ENCODE data around the gene PLXNA1.

The PLXNA1 gene

DNA sequence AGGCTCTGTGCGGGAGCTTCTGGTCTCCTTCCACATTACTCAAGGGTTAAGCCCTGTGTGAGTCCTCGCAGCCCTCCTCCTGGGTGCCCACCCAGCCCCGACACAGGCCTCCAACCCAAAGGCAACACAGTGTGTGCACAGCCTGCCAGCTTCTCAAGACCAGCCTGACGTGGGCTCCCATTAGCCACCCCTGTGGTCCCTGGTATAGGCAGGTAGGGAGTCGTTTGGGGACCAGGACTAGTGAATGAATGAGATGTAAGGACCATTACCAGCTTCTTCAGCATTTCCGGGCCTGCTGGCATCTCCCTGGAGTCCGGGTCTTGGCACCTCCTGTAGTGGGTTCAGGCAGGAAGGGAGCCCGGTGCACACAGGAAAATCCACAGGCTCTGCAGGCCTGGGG is 20.2 kb upstream of the PLXNA1 start:
- no peak overlapping the region for H3K27ac ChIP-seq
- TF ChIP-seq, protein P1, sequence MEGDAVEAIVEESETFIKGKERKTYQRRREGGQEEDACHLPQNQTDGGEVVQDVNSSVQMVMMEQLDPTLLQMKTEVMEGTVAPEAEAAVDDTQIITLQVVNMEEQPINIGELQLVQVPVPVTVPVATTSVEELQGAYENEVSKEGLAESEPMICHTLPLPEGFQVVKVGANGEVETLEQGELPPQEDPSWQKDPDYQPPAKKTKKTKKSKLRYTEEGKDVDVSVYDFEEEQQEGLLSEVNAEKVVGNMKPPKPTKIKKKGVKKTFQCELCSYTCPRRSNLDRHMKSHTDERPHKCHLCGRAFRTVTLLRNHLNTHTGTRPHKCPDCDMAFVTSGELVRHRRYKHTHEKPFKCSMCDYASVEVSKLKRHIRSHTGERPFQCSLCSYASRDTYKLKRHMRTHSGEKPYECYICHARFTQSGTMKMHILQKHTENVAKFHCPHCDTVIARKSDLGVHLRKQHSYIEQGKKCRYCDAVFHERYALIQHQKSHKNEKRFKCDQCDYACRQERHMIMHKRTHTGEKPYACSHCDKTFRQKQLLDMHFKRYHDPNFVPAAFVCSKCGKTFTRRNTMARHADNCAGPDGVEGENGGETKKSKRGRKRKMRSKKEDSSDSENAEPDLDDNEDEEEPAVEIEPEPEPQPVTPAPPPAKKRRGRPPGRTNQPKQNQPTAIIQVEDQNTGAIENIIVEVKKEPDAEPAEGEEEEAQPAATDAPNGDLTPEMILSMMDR (IDR thresholded peaks at IDR 0.05) = no peak
- no peak for TF ChIP-seq ZFX (IDR thresholded peaks at IDR 0.05; ENCODE audit: borderline replicate concordance)

DNA sequence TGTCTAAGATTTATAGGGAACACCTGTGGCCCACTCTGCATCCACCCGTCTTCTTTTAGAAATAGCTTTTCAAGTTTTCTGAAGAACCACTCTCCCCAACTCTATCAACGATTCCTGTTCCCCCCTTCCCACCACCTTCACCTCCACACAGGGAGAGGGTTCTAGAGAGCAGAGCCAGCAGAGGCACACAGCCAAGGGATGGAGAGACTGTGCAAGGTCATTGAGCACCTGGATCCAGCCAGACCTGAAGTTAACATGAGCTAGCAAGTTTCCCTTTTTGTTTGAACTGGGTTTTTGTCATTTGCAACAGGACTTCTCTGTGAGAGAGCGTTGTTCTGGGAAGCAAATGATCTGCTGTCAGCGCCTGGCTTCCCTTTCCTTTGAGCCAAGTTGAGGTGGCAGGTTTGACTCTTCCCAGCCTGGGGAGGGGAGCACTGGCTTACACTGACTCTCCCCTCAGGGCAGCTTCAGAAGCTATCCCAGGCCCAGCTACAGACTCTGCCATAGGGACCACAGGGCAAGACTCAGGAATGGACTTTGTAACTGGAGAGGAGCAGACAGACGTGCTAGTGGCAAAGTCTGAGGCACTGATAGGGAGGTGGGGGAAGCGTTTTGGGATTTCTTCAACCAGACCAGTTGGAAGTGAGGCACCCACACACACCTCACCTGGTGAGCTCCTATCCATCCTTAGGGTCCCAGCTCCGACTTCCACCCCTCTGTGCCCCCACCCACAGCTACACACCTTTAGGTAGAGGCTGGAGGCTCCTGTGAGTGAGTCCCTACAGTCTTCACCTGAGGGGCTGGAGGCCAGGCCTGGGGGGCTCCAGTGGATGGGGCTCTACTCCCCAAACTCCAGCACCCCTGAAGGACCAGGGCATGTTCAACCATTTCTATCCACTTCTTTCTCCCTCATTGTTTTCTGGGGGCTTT is 19.4 kb upstream of the PLXNA1 start:
- TF ChIP-seq, protein P1 (IDR thresholded peaks at IDR 0.05) = no peak
- TF ChIP-seq ZFX (IDR thresholded peaks at IDR 0.05; ENCODE audit: borderline replicate concordance) = no peak
- H3K27ac ChIP-seq = no peak overlapping the region

DNA sequence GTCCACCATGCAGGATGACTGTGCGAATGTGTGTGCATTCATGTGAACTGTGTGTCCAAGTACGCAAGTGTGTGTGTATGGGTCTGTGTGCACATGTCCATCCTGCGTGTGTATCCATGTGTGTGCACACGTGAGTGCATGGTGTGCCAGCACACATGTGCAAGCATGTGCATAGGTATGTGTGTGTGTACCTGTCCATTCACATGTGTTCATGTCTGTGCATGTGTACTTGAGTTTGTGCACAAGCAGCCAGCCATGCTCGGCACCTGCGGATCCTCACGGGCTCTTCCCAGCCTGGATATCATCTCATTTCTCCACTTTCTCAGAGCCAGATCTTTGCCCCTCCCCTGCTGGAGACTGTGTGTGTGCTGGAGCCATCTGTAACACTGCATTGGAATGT is 18.7 kb upstream of the PLXNA1 start:
- TF ChIP-seq, protein P1 (IDR thresholded peaks at IDR 0.05) = no peak
- TF ChIP-seq ZFX (IDR thresholded peaks at IDR 0.05; ENCODE audit: borderline replicate concordance) = no peak

DNA sequence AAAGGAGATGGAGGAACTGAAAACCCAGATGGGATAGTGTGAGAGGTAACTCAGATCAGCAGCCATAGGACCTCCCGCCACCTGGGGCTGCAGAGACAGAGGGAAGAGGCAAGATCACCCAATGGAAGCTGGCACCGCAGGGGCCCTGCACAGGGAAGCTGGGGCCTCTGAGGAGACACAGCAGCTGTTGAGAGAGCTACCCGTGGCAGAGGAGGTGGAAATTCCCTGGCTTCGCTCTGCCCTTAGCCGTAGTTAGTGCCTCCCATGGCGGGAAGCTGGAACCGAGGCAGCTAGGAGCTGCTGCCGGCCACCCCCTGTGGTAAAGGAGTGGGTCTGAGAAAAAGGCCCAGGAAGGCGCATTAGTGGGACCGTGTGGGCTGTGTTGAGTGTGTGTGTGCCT is 18.0 kb upstream of the PLXNA1 start:
- H3K27ac ChIP-seq = no peak overlapping the region
- no peak for TF ChIP-seq ZFX (IDR thresholded peaks at IDR 0.05; ENCODE audit: borderline replicate concordance)
- TF ChIP-seq, protein P1 (IDR thresholded peaks at IDR 0.05) = no peak

More for the DNA sequence above, 18.7 kb upstream of the PLXNA1 start:
- no peak overlapping the region for H3K27ac ChIP-seq

DNA sequence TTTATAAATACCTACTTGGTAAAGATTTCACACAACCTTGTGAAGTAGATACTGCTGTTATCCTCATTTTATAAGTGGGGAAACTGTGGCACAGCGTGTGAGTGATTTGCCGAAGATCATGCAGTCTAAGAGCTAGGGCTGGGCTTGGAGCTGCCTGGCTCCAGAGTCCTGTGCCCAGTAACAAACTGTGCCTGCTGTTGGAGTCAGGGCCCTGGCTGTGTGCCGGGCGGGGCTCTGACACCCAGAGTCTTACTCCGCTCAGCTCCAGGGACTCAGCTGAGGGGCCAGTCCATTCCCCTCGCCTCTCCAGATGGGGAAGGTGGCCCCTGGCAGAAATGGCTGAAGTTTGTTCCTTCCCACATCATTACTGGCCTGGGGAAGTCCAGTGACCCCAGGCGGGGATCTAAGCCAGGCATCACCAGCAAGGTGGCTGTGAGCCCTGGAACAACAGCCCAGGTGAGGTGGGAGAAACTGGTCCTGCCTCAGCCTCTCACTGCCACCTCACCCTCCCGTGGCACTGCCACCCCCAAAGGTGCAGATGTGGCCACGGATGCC is 17.3 kb upstream of the PLXNA1 start:
- TF ChIP-seq, protein P1 (IDR thresholded peaks at IDR 0.05) = no peak
- no peak for TF ChIP-seq ZFX (IDR thresholded peaks at IDR 0.05; ENCODE audit: borderline replicate concordance)
- no peak overlapping the region for H3K27ac ChIP-seq

DNA sequence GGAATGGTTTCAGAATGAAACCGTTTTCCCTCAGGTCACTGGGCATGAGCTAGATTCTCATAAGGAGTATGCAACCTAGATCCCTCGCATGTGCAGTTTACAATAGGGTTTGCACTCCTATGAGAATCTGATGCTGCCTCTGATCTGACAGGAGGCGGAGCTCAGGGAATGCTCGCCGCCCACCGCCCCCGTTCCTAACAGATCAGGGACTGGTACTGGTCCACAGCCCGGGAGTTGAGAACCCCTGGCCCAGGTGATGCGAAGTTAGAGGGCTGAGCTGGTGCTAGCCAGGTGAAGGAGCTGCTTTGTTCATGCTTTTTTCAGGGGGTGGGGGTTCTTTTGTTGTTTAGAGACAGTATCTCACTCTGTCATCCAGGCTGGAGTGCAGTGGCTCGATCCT is 15.5 kb upstream of the PLXNA1 start:
- no peak for TF ChIP-seq ZFX (IDR thresholded peaks at IDR 0.05; ENCODE audit: borderline replicate concordance)
- TF ChIP-seq, protein P1 (IDR thresholded peaks at IDR 0.05) = no peak
- no peak overlapping the region for H3K27ac ChIP-seq

Measured in 22Rv1 (cell line).